Measurements from ENCODE around the gene CLTB.

DNA sequence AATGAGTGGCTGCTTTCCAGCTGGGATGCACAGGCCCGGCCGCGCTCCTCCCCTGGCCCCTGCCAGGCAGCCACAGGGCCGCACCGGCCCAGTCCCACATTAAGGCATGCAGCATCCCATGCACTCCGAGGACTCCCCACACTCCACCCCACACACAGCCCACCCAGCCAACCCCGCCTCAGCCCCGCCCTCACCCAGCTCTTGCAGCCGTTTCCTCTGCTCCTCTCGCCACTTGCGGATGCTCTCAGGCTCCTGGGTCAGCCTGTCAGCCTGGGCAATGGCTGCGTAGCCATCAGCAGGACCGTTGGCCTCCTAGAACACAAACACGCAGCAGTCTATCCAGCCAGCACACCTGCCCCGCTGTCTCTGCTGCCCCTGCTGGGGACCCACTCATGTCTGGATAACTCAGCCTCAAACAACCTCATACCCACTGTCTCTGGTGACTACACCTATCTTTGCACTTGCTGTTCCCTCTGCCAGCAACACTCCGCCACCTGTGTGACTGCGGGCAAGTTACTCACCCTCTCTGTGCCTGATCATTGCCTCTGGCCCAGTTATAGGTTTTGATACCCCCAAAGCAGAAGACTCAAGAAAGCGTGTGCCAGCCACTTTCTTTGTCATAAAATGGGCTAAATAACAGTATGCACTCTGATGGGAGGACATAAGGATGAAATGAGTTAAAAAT lies 18.5 kb downstream of the CLTB start:
- TF ChIP-seq SP4 (IDR thresholded peaks at IDR 0.05; ENCODE audit: low read length), result no peak
- TF ChIP-seq, protein P1, sequence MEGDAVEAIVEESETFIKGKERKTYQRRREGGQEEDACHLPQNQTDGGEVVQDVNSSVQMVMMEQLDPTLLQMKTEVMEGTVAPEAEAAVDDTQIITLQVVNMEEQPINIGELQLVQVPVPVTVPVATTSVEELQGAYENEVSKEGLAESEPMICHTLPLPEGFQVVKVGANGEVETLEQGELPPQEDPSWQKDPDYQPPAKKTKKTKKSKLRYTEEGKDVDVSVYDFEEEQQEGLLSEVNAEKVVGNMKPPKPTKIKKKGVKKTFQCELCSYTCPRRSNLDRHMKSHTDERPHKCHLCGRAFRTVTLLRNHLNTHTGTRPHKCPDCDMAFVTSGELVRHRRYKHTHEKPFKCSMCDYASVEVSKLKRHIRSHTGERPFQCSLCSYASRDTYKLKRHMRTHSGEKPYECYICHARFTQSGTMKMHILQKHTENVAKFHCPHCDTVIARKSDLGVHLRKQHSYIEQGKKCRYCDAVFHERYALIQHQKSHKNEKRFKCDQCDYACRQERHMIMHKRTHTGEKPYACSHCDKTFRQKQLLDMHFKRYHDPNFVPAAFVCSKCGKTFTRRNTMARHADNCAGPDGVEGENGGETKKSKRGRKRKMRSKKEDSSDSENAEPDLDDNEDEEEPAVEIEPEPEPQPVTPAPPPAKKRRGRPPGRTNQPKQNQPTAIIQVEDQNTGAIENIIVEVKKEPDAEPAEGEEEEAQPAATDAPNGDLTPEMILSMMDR (IDR thresholded peaks at IDR 0.05; ENCODE audit: control extremely low read depth in 1 of 3, insufficient read depth in 1 of 3, low read depth in 1 of 3, low read length in 3 of 3), result peak in 1 of 3 experiments; percentile 4; a peak in 1 of 4 replicates
- no peak for TF ChIP-seq POLR2A (IDR thresholded peaks at IDR 0.05; ENCODE audit: control extremely low read depth in 1 of 2, low read depth in 2 of 2, low read length in 2 of 2)
- no peak for TF ChIP-seq POLR2AphosphoS5 (IDR thresholded peaks at IDR 0.05; ENCODE audit: low read depth, low read length)
- TF ChIP-seq SIN3A (conservative IDR thresholded peaks at IDR 0.05 in 1 of 2, IDR thresholded peaks at IDR 0.05 in 1 of 2; ENCODE audit: low read depth in 1 of 2, low read length in 2 of 2), result no peak
- TF ChIP-seq CHD2 (IDR thresholded peaks at IDR 0.05; ENCODE audit: low read length), result no peak

All from H1 (cell line).